Measurements from ENCODE around the gene ZNF169.
"Not testable (repeated sequence)": the region's sequence is repeated elsewhere in the genome, so short reads cannot be mapped to it uniquely, and the experiment has no call there.

- not testable (repeated sequence) for TF ChIP-seq CTCF (IDR thresholded peaks at IDR 0.05; ENCODE audit: poor library complexity, severe bottlenecking); EP300 (conservative IDR thresholded peaks at IDR 0.05; ENCODE audit: poor library complexity, severe bottlenecking); EZH2 (IDR thresholded peaks at IDR 0.05; ENCODE audit: borderline replicate concordance, insufficient read depth, low read length, poor library complexity, severe bottlenecking); REST (IDR thresholded peaks at IDR 0.05; ENCODE audit: borderline replicate concordance); POLR2AphosphoS5 (IDR thresholded peaks at IDR 0.05); RAD21 (conservative IDR thresholded peaks at IDR 0.05)
Measured at GRCh38 chr9:94347451-94347850, 88.4 kb downstream of the ZNF169 start.

Data from neural cell (in vitro differentiated cells).